ENCODE measurements around the gene ALB.
"Not testable (repeated sequence)": the region's sequence is repeated elsewhere in the genome, so short reads cannot be mapped to it uniquely, and the experiment has no call there.

The ALB gene

DNA sequence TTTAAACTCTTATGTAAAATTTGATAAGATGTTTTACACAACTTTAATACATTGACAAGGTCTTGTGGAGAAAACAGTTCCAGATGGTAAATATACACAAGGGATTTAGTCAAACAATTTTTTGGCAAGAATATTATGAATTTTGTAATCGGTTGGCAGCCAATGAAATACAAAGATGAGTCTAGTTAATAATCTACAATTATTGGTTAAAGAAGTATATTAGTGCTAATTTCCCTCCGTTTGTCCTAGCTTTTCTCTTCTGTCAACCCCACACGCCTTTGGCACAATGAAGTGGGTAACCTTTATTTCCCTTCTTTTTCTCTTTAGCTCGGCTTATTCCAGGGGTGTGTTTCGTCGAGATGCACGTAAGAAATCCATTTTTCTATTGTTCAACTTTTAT, at the start of gene ALB:
Gene ALB (plus strand): TSS at position 246 of the 400 bp plus-strand sequence. CDS start 41 bp downstream, at position 287.
- DNase-seq = no peak

GRCh38 chr4:73357174-73357573, 46.9 kb upstream of the ALB start:
- DNase-seq = not testable (repeated sequence)

- not testable (repeated sequence) for DNase-seq
Observed at GRCh38 chr4:73369506-73370199, 34.4 kb upstream of the ALB start.

DNA sequence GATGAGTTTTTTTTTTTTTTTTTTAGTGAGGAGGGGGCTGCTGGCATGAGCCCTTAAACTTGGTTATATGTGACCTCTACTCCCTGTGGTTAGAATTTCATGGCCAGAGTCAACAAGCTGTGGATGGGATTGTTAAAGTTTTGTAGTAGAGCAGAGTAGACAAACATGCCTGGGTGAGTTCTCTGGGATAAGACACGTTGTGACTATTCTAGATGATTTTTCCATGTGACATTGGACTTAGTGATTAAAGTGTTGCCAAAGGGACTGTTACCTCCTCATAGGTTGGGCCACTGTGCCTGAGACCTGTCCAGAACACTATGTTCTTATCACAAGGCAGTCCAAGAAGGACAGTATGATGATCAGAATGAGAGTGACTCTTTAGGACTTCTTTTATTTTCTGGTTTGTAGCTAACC, 28.8 kb upstream of the ALB start:
- DNase-seq = no peak

- no peak for DNase-seq
Observed at GRCh38 chr4:73376251-73376650, 27.8 kb upstream of the ALB start.

- DNase-seq = no peak
Observed at GRCh38 chr4:73376976-73377375, 27.1 kb upstream of the ALB start.

DNA sequence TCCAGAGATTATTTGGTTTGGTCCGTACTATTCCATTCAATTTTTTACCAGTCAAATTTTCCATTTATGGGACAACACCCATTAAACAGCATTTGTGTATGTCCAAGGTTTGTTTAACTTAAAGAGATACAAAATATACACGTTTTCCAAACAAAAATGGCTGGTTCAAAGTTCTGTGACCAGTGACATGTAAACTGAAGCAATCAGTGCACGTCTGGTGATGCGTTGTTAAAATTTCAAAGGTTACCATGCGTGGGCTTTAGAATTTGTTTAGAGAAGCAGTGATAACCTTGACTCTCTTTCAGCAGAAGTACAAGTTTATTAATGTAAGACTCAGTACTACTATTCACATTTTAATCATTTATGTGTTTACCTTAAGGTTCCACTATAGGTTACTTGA, 25.2 kb upstream of the ALB start:
- DNase-seq = no peak

- no peak for DNase-seq
Observed at GRCh38 chr4:73379946-73380345, 24.1 kb upstream of the ALB start.

- no peak for DNase-seq
Observed at GRCh38 chr4:73381214-73381613, 22.9 kb upstream of the ALB start.

DNA sequence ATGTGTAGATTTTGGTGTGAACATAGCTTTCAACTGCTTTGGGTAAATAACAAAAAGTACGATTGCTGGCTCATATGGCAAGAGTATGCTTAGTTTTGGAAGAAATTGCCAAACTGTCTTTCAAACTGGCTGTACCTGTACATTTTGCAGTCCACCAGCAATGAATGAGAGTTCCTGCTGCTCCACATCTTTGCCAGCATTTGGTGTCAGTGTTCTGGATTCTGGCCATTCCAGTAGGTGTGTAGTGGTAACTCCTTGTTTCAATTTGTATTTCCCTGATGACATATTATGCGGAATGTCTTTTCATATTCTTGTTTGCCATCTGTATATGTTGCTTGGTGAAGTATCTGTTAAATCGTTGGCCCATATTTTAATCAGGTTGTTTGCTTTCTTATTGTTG, 20.6 kb upstream of the ALB start:
- DNase-seq = no peak

GRCh38 chr4:73387552-73387951, 16.5 kb upstream of the ALB start:
- DNase-seq = no peak

- no peak for DNase-seq
Observed at GRCh38 chr4:73388887-73389286, 15.2 kb upstream of the ALB start.

DNA sequence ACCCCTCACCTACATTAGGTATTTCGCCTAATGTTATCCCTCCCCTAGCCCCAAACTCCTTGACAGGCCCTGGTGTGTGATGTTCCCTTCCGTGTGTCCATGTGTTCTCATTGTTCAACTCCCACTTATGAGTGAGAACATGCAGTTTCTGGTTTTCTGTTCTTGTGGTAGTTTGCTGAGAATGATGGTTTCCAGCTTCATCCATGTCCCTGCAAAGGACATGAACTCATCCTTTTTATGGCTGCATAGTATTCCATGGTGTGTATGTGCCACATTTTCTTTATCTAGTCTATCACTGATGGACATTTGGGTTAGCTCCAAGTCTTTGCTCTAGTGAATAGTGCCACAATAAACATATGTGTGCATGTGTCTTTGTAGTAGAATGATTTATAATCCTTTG, 14.4 kb upstream of the ALB start:
- not testable (repeated sequence) for DNase-seq

DNA sequence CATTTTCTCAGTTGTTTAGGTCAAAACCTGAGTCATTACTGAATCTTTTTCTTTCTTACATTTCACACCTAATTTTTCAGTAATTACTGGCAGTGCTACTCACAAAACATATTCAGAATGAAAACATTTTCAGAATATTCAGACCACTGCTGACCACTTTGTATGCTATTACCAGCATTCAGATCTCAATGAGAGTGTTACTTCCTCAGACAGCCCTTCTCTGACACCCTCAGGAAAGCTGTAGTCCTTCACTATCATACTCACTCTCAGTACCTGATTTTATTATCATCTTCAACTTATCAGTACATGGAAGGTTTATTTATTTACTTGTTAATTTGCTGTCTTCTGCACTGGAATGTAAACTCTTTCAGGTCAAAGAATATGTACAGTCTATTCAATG, 12.3 kb upstream of the ALB start:
- DNase-seq = no peak

DNA sequence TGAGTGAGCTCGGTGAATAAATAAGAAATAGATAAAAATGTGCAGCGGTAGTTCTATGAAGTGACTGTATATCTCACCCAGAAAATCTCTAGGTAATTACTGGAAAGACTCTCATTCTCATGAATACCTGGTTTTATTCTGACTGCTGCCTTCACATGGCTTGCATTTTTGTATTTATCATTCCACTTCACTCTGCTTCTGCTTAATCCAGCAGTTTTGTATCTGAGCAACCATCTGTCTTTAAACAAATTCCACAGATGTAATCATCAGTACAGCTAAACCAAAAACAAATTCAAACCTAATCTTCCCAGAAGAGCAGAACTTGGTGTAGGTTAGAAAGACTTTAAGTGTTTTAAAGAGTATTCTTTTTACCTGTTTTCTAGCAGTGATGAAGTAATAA, 11.2 kb upstream of the ALB start:
- no peak for DNase-seq

DNA sequence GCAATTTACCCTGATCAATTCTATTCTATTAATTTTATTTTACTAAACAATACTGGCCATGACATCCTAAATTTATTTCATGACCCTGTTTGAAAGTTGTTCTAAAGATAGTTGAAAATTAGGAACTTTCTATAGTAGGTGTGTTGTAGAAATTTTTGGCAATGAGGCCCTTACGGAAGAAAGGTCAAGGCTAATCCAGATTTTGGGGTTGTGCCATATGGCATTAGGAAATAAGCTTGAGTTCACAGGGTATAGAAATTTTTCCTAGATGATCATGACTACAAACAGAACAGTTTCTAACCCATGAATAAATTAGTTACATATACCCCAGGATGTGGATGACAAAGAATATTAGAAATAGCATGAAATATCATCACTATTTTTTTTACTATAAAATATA, 7.8 kb upstream of the ALB start:
- DNase-seq = no peak

DNA sequence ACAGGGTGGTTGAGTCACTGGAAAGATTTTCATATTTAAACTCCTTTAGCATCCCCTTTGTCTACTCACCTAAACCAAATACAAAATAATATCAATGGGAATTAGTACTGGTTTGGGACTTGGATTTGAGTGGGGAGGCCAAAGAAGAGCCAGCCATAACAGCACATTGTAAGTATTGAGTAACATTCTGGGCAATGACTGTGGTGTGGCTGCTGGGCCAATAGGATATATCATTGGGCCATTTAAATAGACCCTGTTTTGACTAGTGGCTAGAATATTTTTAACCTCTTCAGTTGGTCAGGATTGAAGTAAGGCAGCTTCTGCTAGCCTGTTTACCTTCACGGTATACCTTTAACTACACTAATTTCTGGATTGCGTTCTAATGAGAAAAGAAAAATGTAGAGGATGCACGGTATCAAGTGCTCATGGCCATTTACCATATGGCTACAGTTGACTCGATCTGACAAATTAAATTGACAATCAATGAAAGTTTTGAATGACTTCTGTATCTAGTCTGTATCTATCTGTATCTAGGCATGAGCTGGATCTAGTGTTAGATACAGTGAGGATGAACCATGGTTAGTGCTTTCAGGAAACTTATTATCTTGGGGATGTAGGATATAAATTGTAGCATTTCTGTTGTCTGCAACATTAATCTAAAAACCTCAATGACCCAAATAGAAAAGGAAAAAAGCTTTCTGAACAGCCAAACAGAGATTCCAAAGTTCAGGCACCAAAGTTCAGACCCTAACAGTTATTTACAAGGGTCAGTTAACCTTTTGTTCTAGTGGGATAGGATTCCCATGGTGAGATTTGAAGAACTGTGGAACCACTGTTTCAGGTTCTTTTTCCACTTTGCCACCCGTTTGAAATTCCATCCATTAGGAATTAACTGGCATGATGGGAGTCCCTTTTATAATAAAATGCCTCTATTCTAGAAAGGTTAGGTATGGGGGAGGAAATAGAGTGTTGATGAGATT, 6.8 kb upstream of the ALB start:
- no peak for DNase-seq

DNA sequence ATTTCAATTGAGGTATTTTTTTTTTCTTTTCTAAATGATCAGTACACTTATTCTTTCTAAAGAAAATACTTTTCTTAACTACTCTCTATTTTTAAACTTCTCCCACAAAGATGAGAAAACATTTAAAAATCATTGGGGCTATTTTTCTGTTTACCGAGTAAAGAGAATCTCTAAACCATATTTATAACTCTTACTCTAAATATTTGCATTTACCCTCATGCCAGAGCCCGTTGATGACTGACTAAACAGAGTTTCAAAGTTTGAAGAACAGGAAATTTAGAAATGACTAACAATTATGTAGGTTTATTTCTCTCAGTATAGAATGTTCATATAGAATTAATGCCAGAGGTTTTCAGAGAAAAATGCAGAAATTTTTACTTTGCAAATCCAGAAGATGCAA, 2.7 kb upstream of the ALB start:
- no peak for DNase-seq

- DNase-seq = no peak
Observed at GRCh38 chr4:73404457-73404856, 370 bp downstream of the ALB start.

DNA sequence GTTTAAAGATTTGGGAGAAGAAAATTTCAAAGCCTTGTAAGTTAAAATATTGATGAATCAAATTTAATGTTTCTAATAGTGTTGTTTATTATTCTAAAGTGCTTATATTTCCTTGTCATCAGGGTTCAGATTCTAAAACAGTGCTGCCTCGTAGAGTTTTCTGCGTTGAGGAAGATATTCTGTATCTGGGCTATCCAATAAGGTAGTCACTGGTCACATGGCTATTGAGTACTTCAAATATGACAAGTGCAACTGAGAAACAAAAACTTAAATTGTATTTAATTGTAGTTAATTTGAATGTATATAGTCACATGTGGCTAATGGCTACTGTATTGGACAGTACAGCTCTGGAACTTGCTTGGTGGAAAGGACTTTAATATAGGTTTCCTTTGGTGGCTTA, 1.1 kb downstream of the ALB start:
- no peak for DNase-seq

DNA sequence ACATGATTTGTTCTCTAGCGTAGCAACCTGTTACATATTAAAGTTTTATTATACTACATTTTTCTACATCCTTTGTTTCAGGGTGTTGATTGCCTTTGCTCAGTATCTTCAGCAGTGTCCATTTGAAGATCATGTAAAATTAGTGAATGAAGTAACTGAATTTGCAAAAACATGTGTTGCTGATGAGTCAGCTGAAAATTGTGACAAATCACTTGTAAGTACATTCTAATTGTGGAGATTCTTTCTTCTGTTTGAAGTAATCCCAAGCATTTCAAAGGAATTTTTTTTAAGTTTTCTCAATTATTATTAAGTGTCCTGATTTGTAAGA, 2.4 kb downstream of the ALB start:
- no peak for DNase-seq

DNA sequence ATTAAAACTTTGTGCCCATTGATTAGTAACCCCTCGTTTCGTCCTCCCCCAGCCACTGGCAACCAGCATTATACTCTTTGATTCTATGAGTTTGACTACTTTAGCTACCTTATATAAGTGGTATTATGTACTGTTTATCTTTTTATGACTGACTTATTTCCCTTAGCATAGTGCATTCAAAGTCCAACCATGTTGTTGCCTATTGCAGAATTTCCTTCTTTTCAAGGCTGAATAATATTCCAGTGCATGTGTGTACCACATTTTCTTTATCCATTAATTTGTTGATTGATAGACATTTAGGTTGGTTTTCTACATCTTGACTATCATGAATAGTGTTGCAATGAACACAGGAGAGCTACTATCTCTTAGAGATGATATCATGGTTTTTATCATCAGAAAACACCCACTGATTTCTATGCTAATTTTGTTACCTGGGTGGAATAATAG, 3.2 kb downstream of the ALB start:
- no peak for DNase-seq

DNA sequence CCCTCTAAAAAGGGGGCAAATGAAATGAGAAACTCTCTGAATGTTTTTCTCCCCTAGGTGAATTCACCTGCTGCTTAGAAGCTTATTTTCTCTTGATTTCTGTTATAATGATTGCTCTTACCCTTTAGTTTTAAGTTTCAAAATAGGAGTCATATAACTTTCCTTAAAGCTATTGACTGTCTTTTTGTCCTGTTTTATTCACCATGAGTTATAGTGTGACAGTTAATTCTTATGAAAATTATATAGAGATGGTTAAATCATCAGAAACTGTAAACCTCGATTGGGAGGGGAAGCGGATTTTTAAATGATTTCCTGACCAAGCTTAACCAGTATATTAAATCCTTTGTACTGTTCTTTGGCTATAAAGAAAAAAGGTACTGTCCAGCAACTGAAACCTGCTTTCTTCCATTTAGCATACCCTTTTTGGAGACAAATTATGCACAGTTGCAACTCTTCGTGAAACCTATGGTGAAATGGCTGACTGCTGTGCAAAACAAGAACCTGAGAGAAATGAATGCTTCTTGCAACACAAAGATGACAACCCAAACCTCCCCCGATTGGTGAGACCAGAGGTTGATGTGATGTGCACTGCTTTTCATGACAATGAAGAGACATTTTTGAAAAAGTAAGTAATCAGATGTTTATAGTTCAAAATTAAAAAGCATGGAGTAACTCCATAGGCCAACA, 4.2 kb downstream of the ALB start:
- no peak for DNase-seq
